ENCODE measurements around the gene PEX11B. TPM values are rescaled to one million over a fixed set of nuclear protein-coding genes. Genes with fewer than 3 reads are reported as not detected.

PEX11B gene
- total RNA-seq, 1 experiment from 2014 or later = 13.7 TPM

DNA sequence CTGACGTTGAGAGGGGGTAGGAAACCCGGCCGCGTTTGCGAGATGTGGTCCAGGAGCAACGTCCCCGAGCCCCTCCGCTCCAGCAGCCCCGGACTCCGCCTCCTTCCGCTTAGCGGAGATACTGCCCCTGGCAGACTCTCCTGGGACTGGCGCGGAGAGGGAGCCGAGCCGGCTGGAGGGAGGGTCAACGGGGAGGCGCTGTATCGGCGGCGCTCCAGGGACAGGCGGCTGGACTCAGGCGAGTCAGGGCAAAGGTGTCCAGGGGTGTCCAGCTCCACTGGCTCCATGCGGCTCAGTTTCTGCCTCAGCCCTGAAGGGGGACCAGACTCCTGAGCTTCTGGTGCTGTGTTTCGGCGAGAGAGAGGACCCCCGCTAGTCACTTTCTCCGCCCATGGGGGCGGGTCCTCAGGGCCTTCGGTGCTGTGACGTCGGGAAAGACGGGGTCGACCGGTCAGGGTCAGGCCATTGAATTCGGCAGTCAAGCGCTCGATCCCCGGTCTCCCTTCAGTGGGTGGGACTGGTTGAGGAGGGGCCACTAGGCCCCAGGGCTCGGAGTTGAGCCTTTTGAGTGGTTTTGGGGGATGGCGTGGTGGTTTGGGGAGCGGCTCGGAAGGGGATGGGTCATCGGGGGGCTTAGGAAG is 42.1 kb upstream of the PEX11B start:
- H3K9ac ChIP-seq (ENCODE audit: extremely low read depth, insufficient read length, low read length) = peak overlapping the region; percentile 60
- H3K14ac ChIP-seq (ENCODE audit: insufficient read depth, low read length) = no peak overlapping the region
- peaks cover 31% of the 10 kb centered on the region for H3K23me2 ChIP-seq (ENCODE audit: insufficient read length, low read depth, low read length, poor library complexity, severe bottlenecking)
- H2AFZ ChIP-seq (ENCODE audit: low read length) = peak overlapping the region; percentile 22
- no peak overlapping the region for H2BK5ac ChIP-seq (ENCODE audit: insufficient read length, low read length)
- no peak overlapping the region for H4K5ac ChIP-seq (ENCODE audit: insufficient read length, low read depth, low read length)
- H3K79me1 ChIP-seq (ENCODE audit: insufficient read depth, low read depth, low read length, poor library complexity, severe bottlenecking) = no peaks in the 10 kb centered on the region
- H2AK5ac ChIP-seq (ENCODE audit: insufficient read length, low read length) = no peak overlapping the region
- H3K18ac ChIP-seq (ENCODE audit: insufficient read length, low read depth, low read length) = no peak overlapping the region
- no peak overlapping the region for H2BK20ac ChIP-seq (ENCODE audit: low read depth, low read length, poor library complexity, severe bottlenecking)
- Mint-ChIP-seq H3K4me1 (peaks cover 42 to 50% of the 10 kb centered on the region in 2 experiments), H3K9me3 (no peaks in the 10 kb centered on the region), H3K27ac (peak overlapping the region in 2 of 3 experiments; percentile 77 to 94; a peak in 2 of 7 replicates), H3K4me3 (peak overlapping the region; percentile 87 to 95), H3K36me3 (ENCODE audit: insufficient read depth in 1 of 3, low read depth in 3 of 3) (no peaks in the 10 kb centered on the region; a peak in 1 of 7 replicates), H3K27me3 (ENCODE audit: low read depth) (peaks cover 79% of the 10 kb centered on the region)
- no peak overlapping the region for H2BK12ac ChIP-seq (ENCODE audit: insufficient read length, low read depth, low read length)
- H4K20me1 ChIP-seq (ENCODE audit: control insufficient read depth, insufficient read depth, insufficient read length) = no peaks in the 10 kb centered on the region
- H4K91ac ChIP-seq (ENCODE audit: insufficient read length, low read depth, low read length) = no peak overlapping the region
- peaks cover 2% of the 10 kb centered on the region; the same call in 1 of the 2 replicates for H3K4me1 ChIP-seq (ENCODE audit: insufficient read depth, low read length)
- DNase-seq = peak; percentile 92
- no peak overlapping the region for H2BK15ac ChIP-seq (ENCODE audit: low read depth, low read length)
- no peak overlapping the region for H4K8ac ChIP-seq (replicated peaks; ENCODE audit: insufficient read length, low read depth, low read length)
- no CpG with 5 or more reads among the region's 44 CpGs for whole genome bisulfite sequencing (ENCODE audit: extremely low coverage, insufficient read length, low lambda C conversion rate)
- peaks cover 43% of the 10 kb centered on the region for H3K27me3 ChIP-seq (ENCODE audit: insufficient read depth, low read length)
- H3K9me3 ChIP-seq (ENCODE audit: control insufficient read depth, low read depth, low read length) = no peaks in the 10 kb centered on the region
- no peak overlapping the region for H3K23ac ChIP-seq (ENCODE audit: insufficient read length, low read depth, low read length)
- H2BK120ac ChIP-seq (ENCODE audit: low read depth, low read length, poor library complexity, severe bottlenecking) = no peak overlapping the region
- no peak overlapping the region for H3T11ph ChIP-seq (ENCODE audit: low read length)
- TF ChIP-seq, protein P1, sequence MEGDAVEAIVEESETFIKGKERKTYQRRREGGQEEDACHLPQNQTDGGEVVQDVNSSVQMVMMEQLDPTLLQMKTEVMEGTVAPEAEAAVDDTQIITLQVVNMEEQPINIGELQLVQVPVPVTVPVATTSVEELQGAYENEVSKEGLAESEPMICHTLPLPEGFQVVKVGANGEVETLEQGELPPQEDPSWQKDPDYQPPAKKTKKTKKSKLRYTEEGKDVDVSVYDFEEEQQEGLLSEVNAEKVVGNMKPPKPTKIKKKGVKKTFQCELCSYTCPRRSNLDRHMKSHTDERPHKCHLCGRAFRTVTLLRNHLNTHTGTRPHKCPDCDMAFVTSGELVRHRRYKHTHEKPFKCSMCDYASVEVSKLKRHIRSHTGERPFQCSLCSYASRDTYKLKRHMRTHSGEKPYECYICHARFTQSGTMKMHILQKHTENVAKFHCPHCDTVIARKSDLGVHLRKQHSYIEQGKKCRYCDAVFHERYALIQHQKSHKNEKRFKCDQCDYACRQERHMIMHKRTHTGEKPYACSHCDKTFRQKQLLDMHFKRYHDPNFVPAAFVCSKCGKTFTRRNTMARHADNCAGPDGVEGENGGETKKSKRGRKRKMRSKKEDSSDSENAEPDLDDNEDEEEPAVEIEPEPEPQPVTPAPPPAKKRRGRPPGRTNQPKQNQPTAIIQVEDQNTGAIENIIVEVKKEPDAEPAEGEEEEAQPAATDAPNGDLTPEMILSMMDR (conservative IDR thresholded peaks at IDR 0.05) = peak; percentile 42; the same call in 2 of the 3 replicates
- peak overlapping the region; percentile 75 for H3K4me2 ChIP-seq (ENCODE audit: insufficient read depth, insufficient read length, low read length)
- H3K27ac ChIP-seq (ENCODE audit: insufficient read length, low read depth, low read length) = no peak overlapping the region
- H3K4ac ChIP-seq (ENCODE audit: low read depth, low read length) = no peak overlapping the region
- no peaks in the 10 kb centered on the region for H3K79me2 ChIP-seq (ENCODE audit: insufficient read depth, low read length)
- H3K56ac ChIP-seq (ENCODE audit: insufficient read length, low read depth, low read length) = no peak overlapping the region

Data from H9 (cell line).